Stimulated activated CD4-positive, alpha-beta T cell treated with anti-CD3 and anti-CD28 coated beads, Interleukin-4, amount 100 ng/mL, for 48 hours (primary cell): Measurements from ENCODE around the gene TNS3.

Experiments used
- DNase-seq, 2 donors: peaks; one replicate each; pipeline ENCODE4 v3.0.0-alpha.2; 2020; ENCODE audit warnings: low read depth in 2 of 2

The TNS3 gene

DNA sequence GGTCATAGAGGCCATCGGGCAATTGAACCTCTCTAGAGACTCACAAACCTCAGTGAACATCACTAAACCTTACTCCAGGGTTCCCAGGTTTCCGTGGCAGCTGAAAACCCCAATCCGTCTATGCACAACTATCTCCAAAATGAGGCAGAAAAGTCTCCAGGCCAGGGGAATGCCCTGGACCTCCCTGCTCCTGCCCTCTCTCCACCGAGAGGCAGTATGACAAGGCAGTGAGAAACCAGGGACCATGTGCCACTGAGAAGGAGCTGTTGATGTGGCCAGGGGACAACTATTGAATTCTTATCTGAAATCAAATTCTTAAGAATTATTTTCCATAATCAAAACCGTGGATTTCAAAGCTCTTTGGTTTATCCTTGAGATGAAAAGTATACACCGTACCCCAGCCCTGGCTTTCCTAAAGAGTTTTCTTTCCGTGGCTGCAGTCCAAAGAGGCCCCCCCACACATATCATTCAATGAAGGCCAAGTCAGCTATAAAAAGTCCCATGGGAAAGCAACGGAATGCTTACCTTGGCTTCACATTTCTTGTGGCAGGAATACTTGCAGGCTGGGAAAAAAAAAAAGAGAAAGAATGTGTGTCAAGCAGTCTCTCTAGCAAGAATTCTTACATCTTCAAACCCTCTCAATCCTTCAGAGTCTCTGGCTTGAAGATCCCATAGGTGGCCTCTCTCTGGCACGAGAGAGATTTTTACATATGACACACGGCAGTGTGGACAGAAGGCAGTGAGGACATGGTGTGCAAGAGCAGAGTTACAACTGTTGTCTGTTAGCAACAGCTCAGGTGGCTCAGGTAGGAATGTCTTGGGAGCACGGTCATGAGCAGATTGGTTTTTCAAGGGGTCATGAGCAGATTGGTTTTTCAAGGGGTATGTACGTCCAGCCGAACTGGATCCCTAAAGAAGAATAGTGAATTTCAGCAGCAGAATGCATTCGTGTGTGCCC, 75.2 kb downstream of the TNS3 start:
- DNase-seq: no peak

DNA sequence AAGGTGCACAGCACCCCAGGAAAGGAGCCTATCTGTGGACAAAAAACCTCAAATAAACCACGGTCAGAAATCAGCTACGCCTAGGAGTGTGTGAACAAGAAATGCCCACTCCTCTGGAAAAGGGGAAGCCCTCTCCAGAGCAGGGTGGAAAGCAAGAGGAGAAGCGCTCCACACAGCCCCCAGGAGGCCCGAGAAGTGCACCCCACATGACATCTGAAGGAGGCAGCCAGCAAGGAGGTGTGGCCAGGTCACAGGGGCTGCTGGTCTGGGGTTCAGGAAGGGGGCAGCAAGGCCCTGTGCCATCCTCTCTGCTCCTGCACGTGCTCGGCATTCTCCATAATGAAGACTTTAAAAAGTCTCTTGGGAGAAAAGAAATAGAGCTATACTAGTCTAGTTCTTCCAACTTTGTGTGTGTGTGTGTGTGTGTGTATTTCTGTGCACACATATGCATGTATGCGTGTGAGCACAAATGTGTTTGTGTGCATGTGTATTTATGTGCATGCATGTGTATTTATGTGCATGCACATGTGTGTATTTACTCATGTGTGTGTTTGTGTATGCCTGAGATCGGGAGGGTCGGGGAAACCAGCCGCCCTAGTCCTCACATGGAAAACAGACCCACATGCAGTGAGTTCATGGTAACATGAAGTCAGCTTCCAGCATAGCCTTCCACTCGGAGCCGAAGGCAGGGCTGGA, 76.5 kb downstream of the TNS3 start:
- no peak for DNase-seq

DNA sequence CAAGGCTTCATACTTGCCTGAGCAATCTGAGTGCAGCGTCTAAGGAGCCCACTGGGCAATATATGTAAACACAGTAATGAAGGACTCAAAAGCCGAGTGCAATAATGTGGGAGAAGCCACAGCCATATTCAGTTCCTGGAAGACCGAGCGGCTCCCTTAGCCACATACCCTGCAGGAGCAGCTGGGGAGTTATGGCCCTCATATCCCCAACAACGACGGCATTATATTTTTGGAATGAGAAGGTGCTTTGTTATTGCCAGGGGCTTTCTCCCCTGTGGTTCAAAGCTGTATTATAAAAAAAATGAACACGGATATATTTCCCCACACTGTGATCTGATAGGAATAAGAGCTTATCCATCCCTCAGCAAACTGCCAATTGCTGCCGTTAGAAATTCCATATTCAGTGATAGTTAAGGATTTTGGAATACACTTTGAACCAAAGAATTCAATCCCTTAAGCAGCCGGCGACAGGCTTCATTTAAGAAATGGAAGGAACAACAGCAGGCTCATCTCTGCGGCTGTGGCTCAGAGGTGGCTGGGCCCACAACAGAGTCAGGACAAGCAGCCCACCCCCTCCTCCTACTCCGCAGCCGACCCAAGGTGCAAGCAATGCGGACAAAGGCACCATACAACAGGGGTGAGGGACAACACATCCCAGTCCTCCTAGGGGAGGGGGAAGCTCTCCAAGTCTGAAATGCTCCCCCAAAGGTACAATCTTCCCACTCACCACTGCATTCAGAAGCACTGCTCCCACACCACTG, 77.2 kb downstream of the TNS3 start:
- no peak for DNase-seq

DNA sequence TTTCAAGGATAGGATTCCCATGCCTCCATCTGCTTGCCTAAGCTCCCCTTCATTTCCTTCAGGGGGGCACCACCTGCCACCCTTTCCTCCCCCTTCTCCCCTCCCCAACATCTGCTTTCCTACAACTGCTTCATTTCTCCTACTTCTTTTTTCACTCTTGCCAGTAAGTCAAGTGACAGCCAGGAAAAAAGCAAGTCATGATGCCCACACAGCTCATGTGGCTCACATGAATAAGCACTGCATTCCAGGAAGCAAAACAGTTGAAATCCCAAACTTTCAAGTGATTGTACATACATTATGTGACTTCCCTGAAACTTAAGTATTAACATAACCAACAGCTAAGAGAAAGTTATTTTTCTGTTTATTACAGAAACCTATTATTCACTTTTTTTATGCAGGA, 78.6 kb downstream of the TNS3 start:
- no peak for DNase-seq

DNA sequence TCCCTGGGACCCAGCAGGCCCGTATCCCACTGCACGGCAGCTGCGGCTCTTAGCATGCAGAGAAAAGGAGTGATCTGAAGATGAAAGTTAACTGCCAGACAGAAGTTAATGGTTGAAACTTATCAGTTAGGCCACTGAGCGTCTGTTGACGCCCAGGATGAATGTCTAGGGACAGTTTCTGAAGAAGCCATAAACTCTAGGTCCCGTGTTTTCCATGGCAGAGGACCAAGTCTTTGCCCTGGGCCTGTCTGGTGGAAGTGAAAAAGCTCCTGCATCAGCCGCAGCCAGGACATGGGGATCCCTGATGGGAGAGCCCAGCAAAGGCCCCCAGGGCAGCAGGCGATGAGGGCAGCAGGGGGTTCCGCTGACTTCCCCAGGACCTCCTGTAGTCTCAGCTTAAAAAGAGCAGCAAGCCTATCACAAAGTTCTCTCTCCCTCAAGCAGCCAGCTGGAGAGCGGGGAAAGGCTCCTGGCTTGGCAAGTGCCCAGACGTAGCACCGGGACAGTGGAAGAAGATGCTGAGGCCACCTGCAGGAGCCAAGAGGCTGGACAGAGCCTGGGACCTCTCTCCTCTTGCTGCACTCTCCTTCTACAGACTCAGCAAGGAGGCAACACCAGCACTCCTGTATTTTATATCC, 79.6 kb downstream of the TNS3 start:
- DNase-seq: no peak

DNA sequence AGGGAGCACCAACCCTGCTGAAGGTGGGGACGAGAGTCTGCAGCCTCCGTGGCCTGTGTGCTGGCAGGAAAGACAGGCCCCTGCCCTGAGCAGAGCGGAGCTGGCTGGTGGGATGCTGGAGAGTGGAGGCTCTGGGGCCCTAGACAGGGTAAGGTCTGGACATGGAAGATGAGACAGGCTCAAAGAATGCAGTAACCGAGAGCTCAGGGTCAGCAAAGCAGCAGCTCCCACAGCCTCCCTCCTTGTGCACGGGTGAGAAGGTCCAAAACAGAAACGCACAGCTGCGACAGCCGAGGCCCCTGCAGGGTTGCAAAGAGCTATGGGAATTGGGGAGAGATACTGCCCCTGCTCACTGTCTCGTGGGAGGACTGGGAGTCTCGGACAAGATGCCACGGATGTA, 80.5 kb downstream of the TNS3 start:
- no peak for DNase-seq

DNA sequence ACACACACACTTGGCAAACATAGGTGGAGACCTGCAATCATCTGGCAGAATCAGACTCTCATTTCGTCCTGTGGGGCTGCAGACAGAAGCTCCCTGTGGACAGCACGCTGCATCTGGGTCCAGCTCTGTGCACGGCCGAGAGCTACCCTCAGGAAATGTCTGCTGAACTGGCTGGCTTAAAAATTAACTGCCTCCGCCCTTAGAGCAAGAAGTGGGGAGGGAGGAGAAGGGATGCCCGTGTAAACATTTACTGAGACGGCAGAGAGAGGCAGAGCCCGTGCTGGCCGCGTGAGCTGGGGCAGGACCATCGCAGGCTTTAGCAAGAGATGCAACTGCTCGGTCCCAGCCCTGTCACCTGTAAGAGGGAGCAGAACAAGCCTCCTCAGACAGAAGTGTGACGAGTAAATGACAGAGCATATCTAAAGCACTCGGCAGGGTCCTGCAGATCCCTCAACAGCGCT, 81.8 kb downstream of the TNS3 start:
- no peak for DNase-seq

DNA sequence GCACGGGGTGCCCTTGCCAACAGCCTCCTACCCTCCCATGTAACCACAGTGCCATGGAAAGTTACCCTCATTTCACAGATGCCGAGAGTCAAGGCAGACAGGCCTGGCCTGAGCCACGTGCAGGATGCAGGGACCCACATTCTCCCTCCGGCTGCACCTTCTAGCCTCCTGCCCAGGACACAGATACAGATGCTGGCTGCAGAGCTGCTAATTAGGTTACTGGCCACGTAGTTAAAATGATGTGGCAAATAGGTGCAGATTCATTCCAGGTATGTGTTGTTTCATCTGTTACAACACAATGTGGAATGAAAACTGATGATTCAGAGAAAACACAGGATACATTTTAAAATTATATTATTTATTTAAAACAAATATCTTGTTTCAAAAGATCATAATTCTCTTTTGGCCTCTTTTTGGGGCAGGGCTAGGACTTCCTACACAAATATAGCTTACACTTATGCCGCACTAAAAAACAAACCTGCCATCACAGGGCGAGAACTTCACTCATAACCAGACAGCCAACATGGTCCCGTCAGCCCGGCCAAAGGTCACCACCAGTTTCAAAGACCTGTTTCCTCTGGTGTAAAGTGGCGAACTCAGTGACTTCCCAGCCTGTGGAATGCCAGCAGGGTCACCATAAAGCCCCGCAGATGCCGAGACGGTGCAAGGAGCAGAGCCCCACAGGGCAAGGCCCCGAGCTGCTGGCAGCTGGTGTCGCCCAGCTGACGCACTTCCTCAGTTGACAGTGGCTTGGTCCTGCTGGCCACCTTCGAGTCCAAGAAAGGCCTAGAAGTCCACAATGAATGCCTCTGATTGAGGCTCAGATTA, 83.5 kb downstream of the TNS3 start:
- DNase-seq: no peak

DNA sequence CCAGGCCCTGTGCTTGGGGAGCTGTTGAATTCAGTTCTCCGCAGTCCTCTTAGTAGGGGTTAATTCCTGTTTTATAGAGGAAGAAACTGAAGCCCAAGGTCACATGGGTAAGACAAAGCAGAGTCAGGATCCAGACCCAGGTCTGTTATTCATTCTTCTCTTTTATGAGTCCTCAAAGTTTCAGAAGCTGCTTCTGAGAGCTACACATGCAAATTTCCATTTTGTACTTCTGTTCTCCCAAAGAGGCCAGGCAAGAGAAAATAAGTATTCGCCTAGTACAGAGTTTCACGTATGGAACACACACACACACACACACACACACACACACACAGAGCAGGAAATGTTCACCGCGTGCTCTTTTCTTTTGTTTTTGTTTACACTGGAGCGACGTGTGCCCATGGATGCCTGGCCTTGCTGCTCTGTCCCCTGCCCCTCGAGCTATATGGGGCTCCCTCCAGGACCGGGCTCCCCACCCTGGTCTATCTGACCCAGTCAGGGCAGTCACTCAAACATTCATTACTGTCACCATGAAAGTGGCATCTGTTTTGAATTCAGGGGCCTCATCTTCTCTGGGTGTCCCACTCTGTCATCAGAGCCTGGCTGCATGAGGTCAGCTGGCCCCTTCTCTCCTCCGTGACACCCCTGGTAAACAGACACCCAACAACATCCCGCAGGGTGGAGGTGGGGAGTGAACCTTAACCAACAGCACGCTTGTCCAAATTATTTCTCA, 84.4 kb downstream of the TNS3 start:
- no peak for DNase-seq

DNA sequence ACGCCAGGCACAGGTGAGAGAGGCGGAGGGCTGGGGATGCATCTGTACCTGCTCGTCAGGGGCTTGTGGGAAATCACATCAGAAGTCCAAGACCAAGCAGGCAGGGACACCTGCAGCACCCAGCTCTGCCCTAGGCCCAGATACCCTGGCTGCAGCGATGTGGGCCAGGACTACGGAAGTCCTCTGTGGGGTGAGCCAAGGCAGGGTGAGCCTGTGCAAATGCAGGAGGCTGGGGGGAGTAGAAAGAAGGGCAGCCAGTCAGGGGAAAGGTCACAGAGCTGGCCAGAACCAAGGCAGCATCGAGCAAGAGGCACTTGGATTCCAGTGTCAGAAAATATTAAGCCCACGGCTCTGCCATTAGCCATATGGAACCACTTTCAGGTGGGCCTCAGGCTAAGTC, 85.2 kb downstream of the TNS3 start:
- DNase-seq: no peak

DNA sequence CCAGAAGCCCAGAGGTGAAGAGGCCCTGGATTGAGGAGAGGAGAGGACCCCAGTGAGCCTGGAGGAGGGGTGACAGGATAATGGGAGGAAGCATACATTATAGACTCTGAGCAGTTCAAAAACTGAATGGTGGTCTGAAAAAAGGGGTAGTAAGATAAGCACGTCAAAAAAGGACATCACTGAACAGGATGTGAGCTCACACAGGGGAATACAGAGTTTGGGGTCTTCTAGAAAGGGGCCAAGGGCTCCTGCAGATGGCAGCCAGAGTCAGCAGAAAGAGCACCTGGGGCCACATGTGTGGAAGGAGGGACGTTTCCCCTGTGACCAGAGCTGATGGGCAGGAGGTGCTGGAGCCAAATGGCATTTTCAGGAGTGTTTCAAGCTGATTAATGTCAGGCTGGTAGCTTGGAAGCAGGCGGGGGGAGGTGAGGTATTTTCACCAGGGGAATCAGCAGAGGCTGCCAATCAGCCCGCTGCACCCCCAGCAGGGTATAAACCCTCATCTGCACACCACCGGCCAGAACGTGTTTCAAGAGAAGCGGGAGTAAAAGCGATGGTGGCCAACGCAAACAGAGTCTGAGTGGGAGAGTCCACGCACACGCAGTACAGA, 85.8 kb downstream of the TNS3 start:
- DNase-seq: no peak

DNA sequence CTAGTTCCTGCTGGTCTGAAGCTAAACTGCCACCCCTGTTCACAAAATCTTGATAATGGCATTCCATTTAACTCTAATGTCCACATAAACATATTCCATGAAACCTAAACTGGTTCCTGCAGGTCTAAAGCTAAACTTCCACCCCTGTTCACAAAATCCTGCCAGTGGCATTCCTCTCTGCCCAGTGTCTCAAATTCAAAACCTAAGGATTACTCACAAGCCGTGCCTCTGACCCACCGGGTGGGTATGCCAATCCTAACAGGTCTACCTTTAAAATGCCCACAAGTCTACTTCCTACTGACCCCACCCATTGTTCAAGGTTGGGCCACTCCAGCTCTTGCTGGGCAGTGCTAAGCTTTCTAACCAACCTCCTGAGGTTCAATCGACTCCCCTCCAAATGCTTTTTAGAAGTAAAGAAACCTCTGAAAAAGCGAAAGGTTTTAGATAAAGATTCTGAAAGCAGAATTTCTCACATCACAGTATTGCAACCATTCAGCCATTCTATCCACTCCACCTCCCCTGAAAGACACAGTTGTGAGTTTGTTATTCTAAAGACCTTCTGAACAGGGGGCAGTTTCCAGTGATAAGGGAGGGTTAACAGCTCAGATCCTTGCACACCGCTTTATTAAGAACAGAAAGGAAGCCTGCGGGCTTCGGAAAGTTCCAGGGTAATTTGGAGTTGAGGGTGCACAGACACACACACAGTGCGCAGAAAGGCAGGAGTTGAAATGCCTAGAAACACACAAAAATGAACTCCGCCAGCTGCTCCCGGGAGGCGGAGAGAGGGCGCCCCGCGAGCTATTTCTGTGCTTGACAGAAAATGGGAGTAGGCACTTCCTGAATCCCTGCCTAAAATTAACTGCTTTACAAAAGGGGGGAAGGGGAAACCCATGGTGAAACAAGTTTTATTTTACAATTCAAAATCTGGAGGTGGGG, 87.7 kb downstream of the TNS3 start:
- no peak for DNase-seq

DNA sequence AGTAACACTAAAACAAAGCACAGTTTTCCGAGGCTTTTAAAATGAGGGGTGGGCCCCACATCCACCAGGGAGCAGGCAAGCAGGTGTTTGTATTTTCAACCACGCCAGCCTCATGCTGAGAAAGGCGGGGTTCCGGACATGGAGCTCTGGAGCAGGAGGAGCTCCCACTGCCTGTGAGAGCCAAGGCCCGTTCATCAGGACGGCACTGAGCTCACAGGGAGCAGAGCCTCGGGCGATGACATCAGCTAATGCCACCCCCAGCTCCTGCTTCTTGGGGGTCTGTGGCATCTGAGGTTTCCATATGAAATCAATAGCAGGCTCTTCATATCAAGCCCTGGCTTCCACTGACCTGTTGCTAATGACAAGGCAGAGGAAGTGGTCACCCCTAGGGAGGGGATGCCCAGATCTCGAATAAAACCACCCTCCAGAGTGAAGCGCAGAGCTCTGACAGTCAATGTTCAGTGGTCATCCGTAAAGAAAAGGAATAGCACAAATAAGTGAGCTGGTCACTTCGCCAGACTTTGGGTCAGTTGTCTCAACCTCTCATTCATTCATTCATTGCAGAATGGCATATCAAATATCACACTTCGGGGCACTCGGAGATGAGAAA, 89.1 kb downstream of the TNS3 start:
- DNase-seq: no peak

DNA sequence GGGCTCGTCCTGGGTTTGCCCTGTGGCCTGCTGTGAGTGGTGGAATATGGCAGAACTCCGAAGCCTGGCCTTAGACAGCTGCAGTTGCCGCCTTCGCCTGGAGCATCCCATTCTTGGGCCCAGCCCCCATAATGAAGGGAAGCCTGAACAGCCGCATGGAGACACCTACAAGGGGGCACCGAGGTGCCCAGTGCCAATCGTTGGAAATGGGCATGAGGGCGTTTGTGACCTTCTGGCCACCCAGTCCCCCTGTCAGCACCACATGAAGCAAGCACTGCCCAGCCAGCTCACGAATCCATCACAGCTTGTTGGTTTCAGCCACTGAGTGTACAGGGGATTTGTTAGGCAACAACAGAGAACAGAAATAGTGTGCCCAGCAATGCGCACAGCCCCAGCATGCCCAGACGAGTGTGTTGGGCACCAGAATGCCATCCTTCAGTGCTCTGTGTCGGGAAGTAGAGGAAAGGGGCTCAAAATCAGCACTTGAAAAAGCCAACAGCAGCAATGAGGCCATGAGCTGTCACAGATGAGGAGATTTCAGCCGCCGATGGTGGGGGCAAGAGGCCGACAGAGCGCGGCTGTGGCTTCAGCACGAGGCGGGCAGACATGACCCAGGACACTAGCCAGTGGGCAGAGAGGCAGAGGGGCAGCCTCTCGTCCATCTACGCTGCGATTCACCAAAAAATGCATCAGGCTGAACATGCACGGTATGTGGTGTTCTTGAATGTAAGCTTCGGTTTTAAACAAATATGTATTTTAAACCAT, 91.2 kb downstream of the TNS3 start:
- DNase-seq: no peak

DNA sequence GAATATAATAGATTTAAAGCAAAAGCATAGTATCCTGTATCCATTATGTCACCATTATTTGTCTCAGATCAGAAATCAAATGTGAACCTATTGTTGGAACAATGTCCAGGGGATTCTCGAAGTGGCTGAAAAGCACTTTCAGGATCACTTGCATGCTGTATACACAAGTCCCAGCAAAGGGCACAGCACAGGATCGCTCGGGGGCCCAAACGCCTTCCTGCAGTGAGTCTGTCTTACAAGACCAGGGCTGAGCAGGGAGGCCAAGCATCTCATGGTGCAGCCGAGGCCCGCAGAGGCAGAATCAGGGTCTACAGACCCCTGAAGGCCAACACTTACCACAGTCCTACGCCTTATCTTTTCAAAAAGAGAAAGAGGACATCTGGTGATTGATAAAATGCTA, 92.3 kb downstream of the TNS3 start:
- no peak for DNase-seq

DNA sequence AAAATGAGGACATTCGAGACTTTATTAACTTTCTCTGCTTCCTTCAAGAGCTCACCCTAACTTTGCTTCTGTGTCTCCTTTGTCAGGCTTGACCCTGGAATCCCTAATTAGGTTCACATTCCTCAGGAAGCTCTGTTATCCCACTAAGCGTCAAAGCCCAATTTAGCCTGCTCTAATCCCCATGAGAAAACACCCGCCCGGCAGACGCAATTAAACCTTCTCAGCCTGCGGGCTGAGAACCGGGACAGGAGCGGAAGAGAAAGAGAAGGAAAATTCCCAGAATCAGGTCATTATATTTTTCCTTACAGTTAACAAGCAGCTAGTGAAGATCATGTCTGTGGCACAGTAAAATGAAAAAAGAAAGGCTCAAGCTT, 93.0 kb downstream of the TNS3 start:
- no peak for DNase-seq

DNA sequence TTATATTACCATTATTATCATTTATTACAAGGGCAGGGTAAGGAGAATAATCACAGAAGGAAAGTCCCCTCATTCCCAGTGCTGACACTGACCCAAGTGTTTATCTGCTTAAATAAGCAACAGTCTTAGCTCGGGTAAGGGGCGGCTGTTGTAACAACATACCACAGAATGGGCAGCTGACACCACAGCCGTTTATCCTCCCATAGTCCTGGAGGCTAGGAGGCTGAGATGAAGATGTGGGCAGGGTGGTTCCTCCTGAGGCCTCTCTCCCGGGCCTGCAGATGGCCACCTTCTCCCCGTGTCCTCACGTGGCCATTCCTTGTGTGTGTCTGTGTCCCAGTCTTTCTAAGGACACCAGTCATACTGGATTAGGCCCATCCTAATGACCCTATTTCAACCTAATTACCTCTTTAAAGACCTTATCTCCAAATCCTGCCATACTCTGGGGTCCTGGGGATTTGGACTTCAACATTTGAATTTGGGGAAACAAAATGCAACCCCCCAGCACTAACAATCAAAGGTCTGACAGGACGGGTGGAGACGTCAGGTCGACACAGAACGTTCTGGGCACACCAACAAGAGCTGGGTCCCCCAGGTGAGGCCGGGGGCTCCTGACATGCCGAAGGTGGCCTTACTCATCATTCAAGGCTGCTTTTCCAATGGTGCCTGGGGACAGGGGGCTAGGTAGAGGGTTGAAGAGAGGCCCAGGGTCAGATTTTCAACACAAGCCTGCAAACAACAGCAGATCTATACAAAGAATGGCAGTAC, 93.5 kb downstream of the TNS3 start:
- no peak for DNase-seq
